NCI-H146 (cell line): ENCODE results near the gene ABCC11.
A peak's percentile ranks its signal among the peaks of the same experiment; 100 is the strongest.

ENCODE experiments used
- DNase-seq: peaks from one replicate; lab custom pipeline; 2025; lab: John Stamatoyannopoulos, UW

ABCC11 gene

GRCh38 chr16:48129926-48130325, 117.4 kb downstream of the ABCC11 start:
- no peak for DNase-seq

GRCh38 chr16:48128769-48129168, 118.6 kb downstream of the ABCC11 start:
- DNase-seq = no peak

- DNase-seq = no peak
These were observed 120.3 kb downstream of the ABCC11 start for GRCh38 chr16:48126801-48127644.

- no peak for DNase-seq
These were observed 121.5 kb downstream of the ABCC11 start for GRCh38 chr16:48125888-48126287.

GRCh38 chr16:48124266-48124665, 123.1 kb downstream of the ABCC11 start:
- DNase-seq = no peak

- no peak for DNase-seq
These were observed 124.1 kb downstream of the ABCC11 start for GRCh38 chr16:48123104-48123788.

GRCh38 chr16:48121276-48121675, 126.1 kb downstream of the ABCC11 start:
- no peak for DNase-seq

GRCh38 chr16:48118841-48119240, 128.5 kb downstream of the ABCC11 start:
- no peak for DNase-seq

GRCh38 chr16:48117217-48118105, 129.9 kb downstream of the ABCC11 start:
- peak; percentile 14 for DNase-seq
